HCT116 (cell line): Measurements from ENCODE around the gene POFUT2. TPM values are rescaled to one million over a fixed set of nuclear protein-coding genes. Genes with fewer than 3 reads are reported as not detected.
A peak's percentile ranks its signal among the peaks of the same experiment; 100 is the strongest.

Experiments used
- ATAC-seq: fragments of 200-7000 bp; cut with Tn5 transposase; 2 replicates; pipeline ENCODE4 v1.9.1; 2020; ENCODE audit warnings: mild to moderate bottlenecking, moderate library complexity
- BruUV-seq: library from RNA; stranded (reverse); fragments of 400-500 nt; replicated peaks from 2 replicates; lab custom pipeline; 2021; lab: Mats Ljungman, UMichigan
- CTCF ChIA-PET: fragments of 300-600 bp; sonication (Branson Sonifier 250); formaldehyde crosslinking; loops from one replicate; lab custom pipeline; 2021; ENCODE audit warnings: antibody characterized with exemption; lab: Charles Lee
- POLR2A ChIA-PET: fragments of 300-600, 350-600 bp; sonication (Branson Sonifier 250); formaldehyde crosslinking; loops from one replicate; lab custom pipeline; 2021; ENCODE audit warnings: antibody characterized with exemption; lab: Charles Lee
- RAD21 ChIA-PET, 2 experiments: fragments of 300-600 bp; sonication (Branson Sonifier 250); formaldehyde crosslinking; loops; one replicate each; lab custom pipeline; 2023; ENCODE audit warnings: low total read pairs in 2 of 2; ENCODE audit not compliant: uncharacterized antibody in 2 of 2, unreplicated experiment in 2 of 2, low non-redundant PET in 1 of 2; lab: Charles Lee
- DNase-seq: peaks from one replicate; pipeline ENCODE4 v3.0.0-alpha.2; 2010; ENCODE audit warnings: low read depth, low spot score
- H2AFZ ChIP-seq: fragments of 200-600 bp; shearing (Covaris generic), sonication (generic); 2 replicates; pipeline ENCODE4 v1.6.1; 2017; ENCODE audit warnings: low read depth, mixed run types, mixed read lengths, antibody characterized with exemption, low read length; ENCODE audit not compliant: poor library complexity, severe bottlenecking
- H3K27ac ChIP-seq: 2 replicates; pipeline ENCODE4 v1.5.1; 2012; ENCODE audit warnings: low read depth, low read length
- H3K27me3 ChIP-seq: fragments of 200-600 bp; sonication (generic); 2 replicates; pipeline ENCODE4 v1.6.1; 2016; ENCODE audit warnings: mixed run types, low read length, mixed read lengths; ENCODE audit not compliant: insufficient read depth
- H3K36me3 ChIP-seq, 2 experiments: fragments of 200-500 bp in 1 of 2; fragments of 200-600 bp in 1 of 2; sonication (Bioruptor generic) in 1 of 2; sonication (generic) in 1 of 2; 2 replicates each; pipeline versions ENCODE4 v1.5.1 to v1.6.1; 2014 to 2016; ENCODE audit warnings: low read length in 2 of 2, inconsistent platforms in 1 of 2, mixed read lengths in 1 of 2, mixed run types in 1 of 2; ENCODE audit not compliant: insufficient read depth in 2 of 2, control insufficient read depth in 1 of 2
- H3K4me1 ChIP-seq, 2 experiments: fragments of 200-600 bp in 1 of 2; sonication (generic) in 1 of 2; 2 replicates each; pipeline versions ENCODE4 v1.5.1 to v1.6.1; 2012 to 2017; ENCODE audit warnings: low read length in 2 of 2, inconsistent platforms in 1 of 2, mild to moderate bottlenecking in 1 of 2, mixed read lengths in 1 of 2, mixed run types in 1 of 2, moderate library complexity in 1 of 2; ENCODE audit not compliant: insufficient read depth in 2 of 2, control insufficient read depth in 1 of 2
- H3K4me2 ChIP-seq: fragments of 200-600 bp; sonication (generic); 2 replicates; pipeline ENCODE4 v1.6.1; 2017; ENCODE audit warnings: mixed run types, low read length, mixed read lengths
- H3K4me3 ChIP-seq, 2 experiments: fragments of 200-600 bp in 1 of 2; sonication (generic) in 1 of 2; replicated peaks in 1 of 2; 2 replicates each; pipeline ENCODE4 v1.5.1; 2011 to 2016; ENCODE audit warnings: low read length in 2 of 2, control low read depth in 1 of 2, low read depth in 1 of 2, mild to moderate bottlenecking in 1 of 2, mixed read lengths in 1 of 2, mixed run types in 1 of 2
- H3K79me2 ChIP-seq: fragments of 200-600 bp; sonication (generic); 2 replicates; pipeline ENCODE4 v1.6.1; 2017; ENCODE audit warnings: mild to moderate bottlenecking, mixed run types, low read length, moderate library complexity, mixed read lengths; ENCODE audit not compliant: insufficient read depth
- H3K9ac ChIP-seq: fragments of 200-600 bp; sonication (generic); 2 replicates; pipeline ENCODE4 v1.6.1; 2016; ENCODE audit warnings: low read length, mixed read lengths
- H3K9me2 ChIP-seq: fragments of 200-600 bp; sonication (generic), shearing (Covaris generic); 2 replicates; pipeline ENCODE4 v1.6.1; 2017; ENCODE audit warnings: mixed run types, mild to moderate bottlenecking, moderate library complexity; ENCODE audit not compliant: insufficient read depth
- H3K9me3 ChIP-seq, 2 experiments: fragments of 200-500 bp in 1 of 2; fragments of 200-600 bp in 1 of 2; sonication (Bioruptor generic) in 1 of 2; sonication (generic) in 1 of 2; 2 replicates each; pipeline ENCODE4 v1.6.1; 2014 to 2017; ENCODE audit warnings: low read length in 2 of 2, mixed read lengths in 2 of 2, inconsistent platforms in 1 of 2, low read depth in 1 of 2, mild to moderate bottlenecking in 1 of 2, mixed run types in 1 of 2, moderate library complexity in 1 of 2; ENCODE audit not compliant: control insufficient read depth in 1 of 2, insufficient read depth in 1 of 2
- H4K20me1 ChIP-seq: fragments of 200-600 bp; sonication (generic), shearing (Covaris generic); 2 replicates; pipeline ENCODE4 v1.6.1; 2017; ENCODE audit warnings: mixed run types, mild to moderate bottlenecking, moderate library complexity; ENCODE audit not compliant: insufficient read depth
- CTCF ChIP-seq, 3 experiments: fragments of 200-600 bp in 1 of 3; sonication (generic) in 1 of 3; IDR thresholded peaks in 2 of 3; conservative IDR thresholded peaks in 1 of 3; 2 replicates each; pipeline ENCODE4 v1.5.1; 2012 to 2017; ENCODE audit warnings: low read depth in 2 of 3, low read length in 2 of 3, antibody characterized with exemption in 1 of 3, borderline replicate concordance in 1 of 3, control low read depth in 1 of 3, mild to moderate bottlenecking in 1 of 3, mixed read lengths in 1 of 3, mixed run types in 1 of 3, moderate library complexity in 1 of 3; ENCODE audit not compliant: insufficient read depth in 1 of 3
- SP1 ChIP-seq: IDR thresholded peaks from 2 replicates; pipeline ENCODE4 v1.6.1; 2012; ENCODE audit warnings: low read depth
- ZBTB33 ChIP-seq: IDR thresholded peaks from 2 replicates; pipeline ENCODE4 v1.6.1; 2011; ENCODE audit warnings: mild to moderate bottlenecking, low read length, moderate library complexity; ENCODE audit not compliant: insufficient replicate concordance; ENCODE audit errors: extremely low read depth
- intact Hi-C: fragments of 100-400 bp; cut with micrococcal nuclease; formaldehyde crosslinking; loops from 2 replicates; pipeline ENCODE4 v1.10.0; 2022
- total RNA-seq: library from RNA; stranded (reverse); gene quantifications from one replicate; pipeline ENCODE4 v1.2.1, GENCODE V29; 2021; ENCODE audit not compliant: unreplicated experiment

The POFUT2 gene
- total RNA-seq, 1 experiment from 2014 or later = 20.5 TPM

- TF ChIP-seq SP1 (no peak), ZBTB33 (no peak)
Observed at GRCh38 chr21:45237401-45237800, 50.3 kb downstream of the POFUT2 start (continued).

GRCh38 chr21:45236481-45236880, 51.2 kb downstream of the POFUT2 start:
- POLR2A ChIA-PET = no interaction called here
- DNase-seq = no peak
- TF ChIP-seq CTCF (IDR thresholded peaks at IDR 0.05 in 2 of 3, conservative IDR thresholded peaks at IDR 0.05 in 1 of 3; ENCODE audit: borderline replicate concordance in 1 of 3, insufficient read depth in 1 of 3, low read depth in 2 of 3, low read length in 2 of 3) = peak in 1 of 3 experiments; percentile 6; a peak in 1 of 6 replicates
- TF ChIP-seq SP1 = no peak
- H3K4me1 ChIP-seq = no peaks in the 10 kb centered on the region
- ATAC-seq = peak; percentile 78
- H3K4me2 ChIP-seq = no peak overlapping the region
- H3K9me3 ChIP-seq = peaks cover 0 to 3% of the 10 kb centered on the region in 2 experiments; a peak in 1 of 4 replicates
- no peaks in the 10 kb centered on the region for H3K9me2 ChIP-seq
- no TSS peak for BruUV-seq
- no peaks in the 10 kb centered on the region for H3K79me2 ChIP-seq
- H3K9ac ChIP-seq = no peak overlapping the region
- H4K20me1 ChIP-seq = no peaks in the 10 kb centered on the region
- intact Hi-C loops = no loop called here
- H3K36me3 ChIP-seq = no peaks in the 10 kb centered on the region
- CTCF ChIA-PET = no interaction called here
- RAD21 ChIA-PET = interaction anchor here in 1 of 2 experiments (1.0 kb wide), 1 partner anchor 96 kb away, joined by 3 read pairs; no protein-coding TSS in a partner anchor
- H3K27ac ChIP-seq = no peak overlapping the region
- no peak overlapping the region for H2AFZ ChIP-seq
- no peaks in the 10 kb centered on the region; the same call in 1 of the 2 replicates for H3K27me3 ChIP-seq
- H3K4me3 ChIP-seq = no peak overlapping the region
